HL-60 (cell line): ENCODE measurements around the gene ABCA2.

Experiments
- GABPA ChIP-seq: IDR thresholded peaks from 2 replicates; pipeline ENCODE4 v1.6.1; 2012; ENCODE audit warnings: low read depth
- TF ChIP-seq, protein P1 (sequence below): IDR thresholded peaks from one replicate; pipeline ENCODE4 v1.5.1; 2011; ENCODE audit warnings: low read length, control low read depth, inconsistent platforms; ENCODE audit not compliant: insufficient read depth

- TF ChIP-seq, protein P1, sequence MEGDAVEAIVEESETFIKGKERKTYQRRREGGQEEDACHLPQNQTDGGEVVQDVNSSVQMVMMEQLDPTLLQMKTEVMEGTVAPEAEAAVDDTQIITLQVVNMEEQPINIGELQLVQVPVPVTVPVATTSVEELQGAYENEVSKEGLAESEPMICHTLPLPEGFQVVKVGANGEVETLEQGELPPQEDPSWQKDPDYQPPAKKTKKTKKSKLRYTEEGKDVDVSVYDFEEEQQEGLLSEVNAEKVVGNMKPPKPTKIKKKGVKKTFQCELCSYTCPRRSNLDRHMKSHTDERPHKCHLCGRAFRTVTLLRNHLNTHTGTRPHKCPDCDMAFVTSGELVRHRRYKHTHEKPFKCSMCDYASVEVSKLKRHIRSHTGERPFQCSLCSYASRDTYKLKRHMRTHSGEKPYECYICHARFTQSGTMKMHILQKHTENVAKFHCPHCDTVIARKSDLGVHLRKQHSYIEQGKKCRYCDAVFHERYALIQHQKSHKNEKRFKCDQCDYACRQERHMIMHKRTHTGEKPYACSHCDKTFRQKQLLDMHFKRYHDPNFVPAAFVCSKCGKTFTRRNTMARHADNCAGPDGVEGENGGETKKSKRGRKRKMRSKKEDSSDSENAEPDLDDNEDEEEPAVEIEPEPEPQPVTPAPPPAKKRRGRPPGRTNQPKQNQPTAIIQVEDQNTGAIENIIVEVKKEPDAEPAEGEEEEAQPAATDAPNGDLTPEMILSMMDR, result no peak
- no peak for TF ChIP-seq GABPA
These were observed 22.5 kb upstream of the ABCA2 start for GRCh38 chr9:137050570-137050969.
